GM18868 (cell line): ENCODE results near the gene PIK3AP1.

Experiments used
- ATAC-seq: cut with Tn5 transposase; IDR thresholded peaks from one replicate; pipeline ENCODE4 v1.9.1; 2021; ENCODE audit warnings: mild to moderate bottlenecking, moderate library complexity; ENCODE audit not compliant: unreplicated experiment

Gene PIK3AP1

GRCh38 chr10:96675846-96676245 is 44.5 kb downstream of the PIK3AP1 start:
- ATAC-seq, result no peak

DNA sequence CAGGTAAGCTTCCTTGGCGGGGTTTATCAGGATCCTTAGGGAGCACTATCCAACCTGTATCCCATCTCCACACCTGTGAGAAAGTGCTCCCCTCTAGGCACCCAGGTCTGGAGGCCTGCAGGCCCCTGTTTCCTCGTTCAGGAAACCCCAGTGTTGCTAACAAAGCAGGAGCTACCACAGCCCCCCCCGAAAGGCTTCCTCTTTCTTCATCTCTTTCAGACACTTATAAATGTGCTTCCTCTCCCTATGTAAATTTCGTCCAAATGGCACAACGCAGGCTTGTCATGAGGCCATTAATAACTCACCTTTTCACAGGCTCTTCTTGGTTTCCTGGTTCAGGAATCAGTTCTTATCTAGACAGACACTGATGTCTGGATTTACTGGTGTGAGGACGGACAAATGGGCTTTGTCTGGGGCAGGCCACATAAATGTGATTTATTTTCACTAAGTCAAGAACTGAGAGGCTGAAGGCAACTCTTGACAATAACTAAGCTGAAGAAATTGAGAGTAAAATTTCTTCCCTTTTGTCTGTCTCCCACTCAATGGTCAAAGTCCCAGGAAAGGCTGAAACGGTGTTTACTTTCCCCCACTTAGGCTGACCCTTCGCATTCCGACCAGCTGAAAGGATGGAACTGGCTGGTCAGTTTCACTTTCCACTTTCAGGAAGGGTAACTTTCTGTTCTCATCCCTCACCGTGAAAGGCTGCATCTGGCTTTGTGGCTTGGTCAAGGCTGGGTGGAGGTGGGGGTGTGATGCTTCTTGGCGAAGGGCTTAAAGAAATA is 46.8 kb downstream of the PIK3AP1 start:
- ATAC-seq, result peak; percentile 39

GRCh38 chr10:96672481-96673175 is 47.7 kb downstream of the PIK3AP1 start:
- ATAC-seq, result no peak

DNA sequence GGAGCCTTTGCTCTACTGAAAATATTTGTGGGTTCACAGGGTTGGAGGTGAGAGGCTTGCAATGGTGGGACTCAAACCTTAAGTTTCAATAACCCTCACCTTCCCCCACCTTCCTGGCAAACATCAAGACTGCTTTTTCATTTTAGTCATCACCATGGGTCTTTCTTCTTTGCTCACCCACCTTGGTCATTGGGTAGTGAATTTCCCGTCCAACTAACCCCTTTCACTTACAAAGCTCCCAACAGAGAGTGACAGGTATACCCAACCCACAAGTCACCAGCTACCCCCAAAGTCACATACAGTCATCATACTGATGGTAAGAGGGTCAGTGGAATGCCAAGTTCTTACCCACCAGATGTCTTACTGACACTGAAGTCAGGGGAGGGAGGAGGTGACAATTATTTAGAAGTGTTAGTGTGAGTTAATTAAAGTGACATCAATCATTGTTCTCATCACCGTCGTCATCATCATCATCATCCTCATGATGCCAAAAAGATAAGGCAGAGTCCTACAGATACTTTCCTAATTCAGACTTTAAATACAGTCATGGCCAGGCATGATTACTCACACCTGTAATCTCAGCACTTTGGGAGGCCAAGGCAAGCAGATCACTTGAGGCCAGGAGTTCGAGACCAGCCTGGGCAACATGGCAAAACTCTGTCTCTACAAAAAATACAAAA is 49.0 kb downstream of the PIK3AP1 start:
- ATAC-seq, result no peak

GRCh38 chr10:96670786-96671185 is 49.5 kb downstream of the PIK3AP1 start:
- ATAC-seq, result no peak

GRCh38 chr10:96667401-96667800 is 52.9 kb downstream of the PIK3AP1 start:
- ATAC-seq, result no peak

- ATAC-seq, result no peak
These were observed 53.6 kb downstream of the PIK3AP1 start for GRCh38 chr10:96666741-96667140.

- ATAC-seq, result no peak
These were observed 55.0 kb downstream of the PIK3AP1 start for GRCh38 chr10:96665306-96665705.

DNA sequence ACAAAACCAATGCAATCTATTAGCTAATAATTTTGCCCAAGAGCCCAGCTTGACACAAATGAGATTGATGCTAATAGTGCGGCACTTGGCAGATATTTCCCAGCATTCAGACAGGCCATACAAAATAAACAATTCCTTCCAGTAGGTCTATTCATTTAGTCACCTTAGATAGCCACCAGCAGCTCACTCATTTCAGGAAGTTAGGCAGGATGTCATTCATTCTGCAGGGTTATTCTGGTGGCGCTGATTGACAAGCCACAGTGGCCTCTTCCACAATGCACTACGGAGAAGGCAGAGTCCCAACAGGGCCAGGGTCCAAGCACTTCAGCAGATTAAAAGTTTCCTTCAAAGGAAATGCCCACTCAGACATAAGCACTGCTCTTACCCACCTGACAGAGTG is 55.8 kb downstream of the PIK3AP1 start:
- peak; percentile 66 for ATAC-seq

GRCh38 chr10:96663797-96664196 is 56.5 kb downstream of the PIK3AP1 start:
- ATAC-seq, result no peak

- ATAC-seq, result no peak
These were observed 58.7 kb downstream of the PIK3AP1 start for GRCh38 chr10:96661632-96662031.

DNA sequence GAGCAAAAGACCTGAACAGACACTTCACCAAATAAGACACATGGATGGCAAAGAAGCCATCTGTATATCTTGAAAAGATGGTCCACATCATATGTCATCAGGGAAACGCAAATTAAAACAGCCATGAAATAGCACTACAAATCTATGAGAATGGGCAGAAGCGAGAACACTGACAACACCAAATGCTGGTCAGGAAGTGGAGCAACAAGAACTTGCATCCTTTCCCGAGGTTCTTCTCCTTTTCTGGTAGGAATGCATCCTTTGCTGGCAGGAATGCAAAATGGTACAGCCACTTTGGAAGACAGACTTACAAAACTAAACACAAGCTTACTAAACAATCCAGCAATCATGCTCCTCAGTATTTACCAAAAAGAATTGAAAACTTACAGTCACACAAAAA is 60.0 kb downstream of the PIK3AP1 start:
- no peak for ATAC-seq

DNA sequence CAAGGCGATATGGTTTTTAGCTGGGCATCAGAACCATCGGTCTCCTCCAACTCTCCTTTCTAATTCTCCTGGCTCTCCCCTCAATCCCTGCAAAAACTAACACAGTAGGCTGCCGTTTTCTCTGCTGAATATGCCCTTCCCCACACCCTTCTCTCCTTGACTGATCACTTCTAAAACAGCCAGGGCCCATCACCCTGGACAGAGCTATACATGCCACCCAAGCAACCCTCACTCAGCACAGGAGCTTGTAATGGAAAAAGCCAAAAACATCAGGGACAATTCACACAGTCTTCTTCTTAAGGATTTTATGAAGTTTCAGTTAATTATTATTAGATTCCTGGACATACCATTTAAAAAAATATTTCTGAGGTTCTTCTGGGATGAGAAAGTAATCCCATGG is 61.5 kb downstream of the PIK3AP1 start:
- no peak for ATAC-seq

GRCh38 chr10:96657385-96657784 is 62.9 kb downstream of the PIK3AP1 start:
- no peak for ATAC-seq

DNA sequence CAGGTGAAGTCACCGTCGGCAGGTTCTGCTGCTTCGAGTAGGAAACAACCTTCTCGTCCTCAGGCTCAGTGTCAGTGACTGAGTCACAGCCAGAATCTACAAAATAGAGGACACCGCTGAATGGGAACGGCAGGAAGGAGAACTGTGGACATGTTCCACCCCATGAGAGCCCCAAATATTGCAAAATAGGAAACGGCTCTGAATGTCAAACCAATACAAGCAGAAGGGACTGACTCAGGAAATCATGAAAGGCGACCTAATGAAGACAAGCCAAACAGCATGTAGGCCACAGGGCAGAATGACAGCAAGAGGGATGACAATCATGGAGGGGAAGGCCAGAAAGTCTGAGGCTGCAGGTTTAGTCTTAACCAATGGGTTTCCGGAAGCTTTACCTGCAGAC is 63.5 kb downstream of the PIK3AP1 start:
- no peak for ATAC-seq

DNA sequence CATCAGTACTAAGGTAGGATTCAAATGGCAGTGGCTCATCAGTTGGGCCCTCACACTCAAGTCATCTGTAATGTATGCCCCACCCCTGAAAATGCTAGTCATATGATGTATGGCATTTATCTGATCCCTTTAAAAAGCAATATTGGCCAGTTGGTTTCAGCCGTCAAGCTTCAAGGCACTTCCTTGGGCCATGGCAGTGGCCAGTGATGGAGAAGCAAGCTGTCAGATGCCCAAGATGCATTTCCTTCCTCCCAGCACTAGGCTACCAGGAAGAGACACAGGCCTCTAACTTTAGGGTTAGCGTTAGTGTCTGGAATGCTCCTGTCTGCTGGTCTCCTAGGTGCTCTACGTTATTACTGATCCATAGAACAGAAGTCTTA is 64.1 kb downstream of the PIK3AP1 start:
- no peak for ATAC-seq

GRCh38 chr10:96655461-96656197 is 64.7 kb downstream of the PIK3AP1 start:
- ATAC-seq, result no peak

- ATAC-seq, result peak; percentile 84
These were observed 68.3 kb downstream of the PIK3AP1 start for GRCh38 chr10:96651998-96652431.

- no peak for ATAC-seq
These were observed 69.4 kb downstream of the PIK3AP1 start for GRCh38 chr10:96650958-96651357.

- peak; percentile 31 for ATAC-seq
These were observed 72.0 kb downstream of the PIK3AP1 start for GRCh38 chr10:96648297-96648696.

DNA sequence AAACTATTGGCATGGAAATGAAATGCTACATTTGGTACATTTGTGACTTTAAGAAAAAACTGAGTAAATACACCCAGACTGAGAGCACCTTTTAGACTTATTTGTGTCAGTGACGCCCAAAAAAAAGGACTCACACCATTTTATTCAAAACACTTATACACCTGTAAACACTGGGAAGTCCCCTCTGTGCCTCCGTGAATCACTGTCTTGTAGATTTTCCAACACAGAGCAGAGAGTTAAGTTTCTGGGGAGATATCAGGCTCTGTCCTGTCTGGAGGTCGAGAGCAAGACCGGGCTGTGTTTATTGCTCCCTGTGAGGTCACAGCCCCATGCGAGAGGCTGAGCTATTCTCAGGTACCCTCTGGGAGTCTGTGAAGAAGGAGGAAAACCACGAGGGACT is 72.8 kb downstream of the PIK3AP1 start:
- no peak for ATAC-seq
